GM23338 (cell line): Measurements from ENCODE around the gene SLC4A2.

Experiments used
- CTCF ChIP-seq, 2 experiments: fragments of 200-600 bp in 1 of 2; sonication (generic) in 1 of 2; conservative IDR thresholded peaks; 2 replicates each; pipeline versions ENCODE4 v1.5.1 to v1.6.1; 2016 to 2017; ENCODE audit warnings: antibody characterized with exemption in 2 of 2, low read depth in 2 of 2, mild to moderate bottlenecking in 2 of 2, moderate library complexity in 1 of 2
- EZH2 ChIP-seq: fragments of 200-600 bp; sonication (generic); IDR thresholded peaks from one replicate; pipeline ENCODE4 v1.8.0; 2017; ENCODE audit warnings: antibody characterized with exemption, mild to moderate bottlenecking, low read depth; ENCODE audit not compliant: unreplicated experiment
- POLR2AphosphoS5 ChIP-seq: IDR thresholded peaks from 2 replicates; pipeline ENCODE4 v1.6.1; 2016; ENCODE audit warnings: antibody characterized with exemption, low read depth

GRCh38 chr7:151085329-151085690 is 25.9 kb downstream of the SLC4A2 start:
- TF ChIP-seq CTCF (conservative IDR thresholded peaks at IDR 0.05; ENCODE audit: low read depth in 2 of 2) = no peak
- TF ChIP-seq POLR2AphosphoS5 = no peak
- TF ChIP-seq EZH2 = no peak
